Fibroblast of skin of back (primary cell): ENCODE data around the gene ORAI3.

Experiments used
- DNase-seq: peaks from one replicate; pipeline ENCODE4 v3.0.0-alpha.2; 2013

Gene ORAI3

GRCh38 chr16:30947859-30948666 lies 805 bp upstream of the ORAI3 start:
- DNase-seq = peak; percentile 97

GRCh38 chr16:30949650-30950515 lies 1.0 kb downstream of the ORAI3 start:
- DNase-seq = peak; percentile 45

- DNase-seq = no peak
These were observed 1.7 kb downstream of the ORAI3 start for GRCh38 chr16:30950516-30951065.

- no peak for DNase-seq
These were observed 2.3 kb downstream of the ORAI3 start for GRCh38 chr16:30951193-30951592.

DNA sequence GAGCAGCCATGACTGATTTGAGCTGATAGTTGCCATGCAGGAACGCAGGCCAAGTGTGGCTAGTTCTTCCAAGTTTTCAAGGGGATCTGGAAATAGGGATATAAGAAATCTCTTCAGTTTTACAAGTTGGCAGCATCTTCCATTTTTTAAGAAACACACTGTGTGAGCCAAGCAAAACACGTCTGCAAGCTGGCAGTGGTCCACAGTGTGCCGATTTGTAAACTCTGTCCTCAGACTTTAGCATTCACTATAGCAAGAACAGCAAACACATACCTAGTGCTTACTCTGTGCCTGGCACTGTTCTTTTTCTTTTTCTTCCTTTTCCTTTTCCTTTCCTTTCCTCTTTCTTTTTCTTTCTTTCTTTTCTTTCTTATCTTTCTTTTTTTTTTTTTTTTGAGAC lies 2.9 kb downstream of the ORAI3 start:
- DNase-seq = no peak

GRCh38 chr16:30953111-30953510 lies 4.2 kb downstream of the ORAI3 start:
- DNase-seq = no peak

GRCh38 chr16:30953511-30954124 lies 4.8 kb downstream of the ORAI3 start:
- DNase-seq = peak; percentile 74

GRCh38 chr16:30954993-30955392 lies 6.1 kb downstream of the ORAI3 start:
- no peak for DNase-seq

- DNase-seq = peak; percentile 89
These were observed 8.0 kb downstream of the ORAI3 start for GRCh38 chr16:30956601-30957455.

- DNase-seq = peak; percentile 95
These were observed 8.7 kb downstream of the ORAI3 start, which contains the start of gene SETD1A for GRCh38 chr16:30957456-30958174. TSS of gene SETD1A (plus strand) at chr16:30957754. CDS start at chr16:30958732, 978 bp downstream.

DNA sequence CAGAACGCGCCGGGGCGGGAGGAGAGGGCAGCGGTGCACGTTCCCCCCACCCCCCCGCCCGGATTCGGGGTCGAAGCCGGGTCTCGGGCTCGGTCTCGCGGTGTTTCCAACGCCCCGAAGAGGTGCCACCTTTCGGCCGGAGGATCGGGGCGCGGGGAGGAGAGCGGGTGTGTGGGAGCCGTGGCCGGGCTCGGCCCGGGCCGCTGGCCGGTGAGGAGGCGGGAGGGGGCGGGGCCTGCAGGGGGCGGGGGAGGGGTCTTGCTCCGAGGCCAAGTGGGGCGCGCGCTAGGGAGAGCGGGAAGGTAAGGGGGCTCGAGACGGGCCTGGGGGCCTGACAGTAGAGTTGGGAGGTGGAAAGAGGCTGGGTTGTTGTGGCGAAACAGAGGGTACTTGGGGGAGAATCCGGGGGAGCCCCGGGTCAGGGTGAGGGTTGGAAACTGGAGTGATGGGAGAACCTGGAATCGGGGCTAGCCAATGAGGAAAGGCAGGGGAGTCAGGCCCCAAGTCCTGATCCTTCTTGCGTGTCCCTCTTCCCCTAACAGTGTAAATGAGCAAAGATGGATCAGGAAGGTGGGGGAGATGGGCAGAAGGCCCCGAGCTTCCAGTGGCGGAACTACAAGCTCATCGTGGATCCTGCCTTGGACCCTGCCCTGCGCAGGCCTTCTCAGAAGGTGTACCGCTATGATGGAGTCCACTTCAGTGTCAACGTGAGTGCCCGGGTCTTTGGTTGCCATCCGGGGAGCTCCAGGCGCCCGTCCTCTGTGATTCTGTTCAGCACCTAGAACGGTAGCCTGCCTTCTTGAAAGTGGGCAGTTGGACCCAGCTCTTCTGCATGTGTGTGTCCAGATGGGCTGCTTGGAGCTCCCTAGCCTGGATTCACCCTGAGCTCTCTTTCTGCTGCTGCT lies 9.6 kb downstream of the ORAI3 start:
- peak; percentile 55 for DNase-seq

DNA sequence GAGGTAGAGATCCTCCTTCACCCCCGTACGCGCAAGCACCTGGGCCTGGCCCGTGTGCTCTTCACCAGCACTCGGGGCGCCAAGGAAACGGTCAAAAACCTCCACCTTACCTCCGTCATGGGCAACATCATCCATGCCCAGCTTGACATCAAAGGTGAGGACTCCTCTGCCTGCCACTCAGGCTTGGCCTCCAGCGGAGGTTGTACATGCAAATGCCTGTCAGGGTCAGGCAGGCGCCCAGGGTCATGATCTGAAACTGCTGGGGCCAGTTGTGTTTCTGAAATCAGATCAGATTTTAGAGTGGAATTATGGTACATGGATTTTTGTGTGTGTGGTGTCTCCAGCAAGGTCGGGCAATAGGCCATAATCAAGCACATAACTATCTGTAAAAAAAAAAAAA lies 12.5 kb downstream of the ORAI3 start:
- DNase-seq = no peak

GRCh38 chr16:30963925-30964511 lies 15.2 kb downstream of the ORAI3 start:
- no peak for DNase-seq

DNA sequence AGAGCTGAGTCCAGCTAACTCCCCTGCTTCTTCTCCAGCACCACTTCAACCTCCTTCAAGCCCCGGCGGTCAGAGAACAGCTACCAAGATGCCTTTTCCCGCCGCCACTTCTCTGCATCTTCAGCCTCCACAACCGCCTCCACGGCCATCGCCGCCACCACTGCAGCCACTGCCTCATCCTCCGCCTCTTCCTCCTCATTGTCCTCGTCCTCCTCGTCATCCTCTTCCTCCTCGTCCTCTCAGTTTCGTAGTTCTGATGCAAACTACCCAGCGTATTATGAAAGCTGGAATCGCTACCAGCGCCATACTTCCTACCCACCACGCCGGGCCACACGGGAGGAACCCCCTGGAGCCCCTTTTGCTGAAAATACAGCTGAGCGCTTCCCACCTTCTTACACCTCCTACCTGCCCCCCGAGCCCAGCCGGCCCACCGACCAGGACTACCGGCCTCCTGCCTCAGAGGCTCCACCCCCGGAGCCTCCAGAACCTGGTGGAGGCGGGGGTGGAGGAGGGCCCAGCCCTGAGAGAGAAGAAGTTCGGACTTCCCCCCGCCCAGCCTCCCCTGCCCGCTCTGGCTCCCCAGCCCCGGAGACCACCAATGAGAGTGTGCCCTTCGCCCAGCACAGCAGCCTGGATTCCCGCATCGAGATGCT lies 15.8 kb downstream of the ORAI3 start:
- DNase-seq = no peak

DNA sequence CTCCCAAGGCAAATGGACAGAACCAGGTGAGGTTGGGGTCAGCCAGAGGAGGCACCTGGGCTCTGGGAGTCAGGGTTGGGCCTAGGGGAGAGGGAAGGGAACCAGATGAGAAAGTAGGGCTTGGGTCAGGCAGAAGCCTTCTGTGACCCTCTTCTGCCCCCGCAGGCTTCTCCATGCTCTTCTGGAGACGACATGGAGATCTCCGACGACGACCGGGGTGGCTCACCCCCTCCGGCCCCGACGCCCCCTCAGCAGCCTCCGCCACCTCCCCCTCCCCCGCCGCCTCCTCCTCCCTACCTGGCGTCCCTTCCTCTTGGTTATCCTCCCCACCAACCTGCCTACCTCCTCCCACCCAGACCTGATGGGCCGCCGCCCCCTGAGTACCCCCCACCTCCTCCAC lies 16.6 kb downstream of the ORAI3 start:
- no peak for DNase-seq

- DNase-seq = no peak
These were observed 17.3 kb downstream of the ORAI3 start for GRCh38 chr16:30966033-30966619.

- DNase-seq = no peak
These were observed 18.9 kb downstream of the ORAI3 start for GRCh38 chr16:30967795-30968194.

- DNase-seq = no peak
These were observed 20.5 kb downstream of the ORAI3 start for GRCh38 chr16:30969246-30969842.
